NCI-H1048 (cell line): Measurements from ENCODE around the gene CALM1.

Source experiments
- DNase-seq: peaks from one replicate; lab custom pipeline; 2025; lab: John Stamatoyannopoulos, UW

The CALM1 gene

DNA sequence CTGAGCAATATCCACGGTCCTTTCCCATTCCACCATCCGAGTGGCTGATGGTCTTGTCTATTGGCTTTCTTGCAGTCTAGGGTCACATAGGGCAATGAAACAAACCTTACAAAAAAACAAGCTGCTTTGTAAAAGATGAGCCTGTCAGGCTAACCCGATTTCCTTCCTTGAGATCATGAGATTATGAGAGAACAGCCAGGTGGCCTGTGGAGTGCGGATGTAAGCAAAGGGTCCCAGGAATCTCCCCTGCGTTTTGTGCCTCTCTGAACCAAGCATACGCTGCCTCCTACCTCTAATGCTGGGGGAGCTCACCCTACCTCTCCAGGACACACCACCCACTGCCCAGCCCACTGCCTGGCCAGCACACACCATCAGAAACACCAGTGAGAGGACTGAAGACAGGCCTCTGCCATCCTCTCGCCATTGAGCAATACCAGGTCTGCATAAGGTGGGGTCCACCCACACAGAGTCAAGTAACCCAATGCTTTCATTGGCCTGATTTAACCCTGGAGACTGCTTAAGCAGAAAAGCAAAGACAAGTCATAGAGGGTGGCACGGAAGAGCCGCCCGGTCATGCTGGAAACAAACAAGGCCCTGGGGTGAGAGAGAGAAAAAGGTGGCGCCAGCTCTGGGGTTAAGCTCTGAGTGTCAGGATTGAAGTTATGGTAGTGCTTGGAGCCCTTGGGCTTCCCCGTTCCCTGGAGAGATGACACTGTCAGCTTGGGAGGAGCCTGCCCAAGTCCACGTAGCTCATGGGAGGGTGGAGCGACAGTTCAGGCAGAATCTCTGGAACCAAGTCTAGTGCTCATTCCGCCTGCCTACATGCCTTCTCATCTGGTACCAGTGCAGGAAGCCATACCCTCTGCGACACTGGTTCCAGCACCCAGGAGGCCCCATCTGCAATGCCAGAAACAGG lies 46.6 kb downstream of the CALM1 start:
- DNase-seq = no peak

DNA sequence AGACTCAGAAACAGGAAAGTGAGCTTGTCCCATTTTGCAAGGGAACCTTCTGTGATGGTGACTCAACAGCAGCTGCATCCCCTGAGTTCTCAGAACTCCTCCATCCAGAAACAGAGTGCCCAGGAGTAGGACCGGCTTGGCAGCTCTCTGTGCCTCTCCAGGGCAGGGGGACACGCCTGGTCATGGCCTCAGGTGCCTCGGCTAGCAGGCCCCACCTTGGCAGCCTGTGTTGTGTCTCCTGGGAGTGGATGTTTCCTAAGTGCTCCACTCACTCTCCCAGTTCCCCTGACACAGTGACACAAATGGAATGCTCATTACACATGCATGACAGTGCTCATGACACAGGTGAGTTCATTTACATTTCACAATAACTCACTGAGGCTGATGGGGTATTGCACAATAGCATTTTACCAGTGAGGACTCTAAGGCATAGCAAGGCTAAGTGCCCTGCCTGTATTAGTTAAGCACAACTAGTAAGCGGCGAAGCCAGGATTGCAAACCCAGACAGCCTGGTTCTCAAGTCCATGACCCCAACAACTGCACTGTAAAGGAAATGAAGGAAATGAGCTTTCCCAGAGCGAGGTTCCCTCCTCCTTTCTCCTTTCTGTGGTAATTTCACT lies 47.4 kb downstream of the CALM1 start:
- no peak for DNase-seq

DNA sequence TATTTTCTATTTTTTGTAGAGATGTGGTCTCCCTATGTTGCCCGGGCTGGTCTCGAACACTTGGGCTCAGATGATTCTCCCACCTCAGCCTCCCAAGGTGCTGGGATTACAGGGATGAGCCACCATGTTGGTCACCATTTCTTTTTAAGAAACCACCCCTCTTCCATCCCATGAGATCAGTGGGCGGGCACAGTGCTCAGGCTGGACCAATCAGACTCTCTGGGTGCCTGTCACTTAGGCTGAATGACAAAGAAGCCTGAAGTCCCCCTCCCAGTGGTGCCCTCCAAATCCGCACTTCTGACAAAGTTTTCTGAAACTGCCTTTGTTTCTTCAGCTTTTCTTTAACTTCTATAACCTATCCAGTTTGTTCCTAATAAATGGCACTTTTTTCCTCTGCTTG lies 48.2 kb downstream of the CALM1 start:
- DNase-seq = no peak

DNA sequence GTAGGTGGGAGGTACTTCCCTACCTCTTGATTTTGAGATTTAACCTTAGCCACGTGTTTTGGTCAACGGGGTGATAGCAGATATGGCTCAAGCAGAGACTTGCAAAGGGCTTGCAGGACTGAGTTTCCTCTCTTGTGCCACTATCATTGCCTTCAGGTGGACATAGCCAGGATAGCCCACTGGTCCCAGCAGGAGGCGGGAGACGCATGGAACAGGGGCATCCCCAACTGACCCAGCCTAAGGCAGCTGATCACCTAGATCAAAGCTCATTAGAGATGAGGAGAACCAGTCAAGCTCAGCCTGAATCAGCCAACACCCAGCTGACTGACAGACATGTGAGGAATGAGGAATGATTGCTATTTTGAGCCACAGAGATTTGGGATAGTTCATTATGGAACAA lies 49.6 kb downstream of the CALM1 start:
- no peak for DNase-seq

DNA sequence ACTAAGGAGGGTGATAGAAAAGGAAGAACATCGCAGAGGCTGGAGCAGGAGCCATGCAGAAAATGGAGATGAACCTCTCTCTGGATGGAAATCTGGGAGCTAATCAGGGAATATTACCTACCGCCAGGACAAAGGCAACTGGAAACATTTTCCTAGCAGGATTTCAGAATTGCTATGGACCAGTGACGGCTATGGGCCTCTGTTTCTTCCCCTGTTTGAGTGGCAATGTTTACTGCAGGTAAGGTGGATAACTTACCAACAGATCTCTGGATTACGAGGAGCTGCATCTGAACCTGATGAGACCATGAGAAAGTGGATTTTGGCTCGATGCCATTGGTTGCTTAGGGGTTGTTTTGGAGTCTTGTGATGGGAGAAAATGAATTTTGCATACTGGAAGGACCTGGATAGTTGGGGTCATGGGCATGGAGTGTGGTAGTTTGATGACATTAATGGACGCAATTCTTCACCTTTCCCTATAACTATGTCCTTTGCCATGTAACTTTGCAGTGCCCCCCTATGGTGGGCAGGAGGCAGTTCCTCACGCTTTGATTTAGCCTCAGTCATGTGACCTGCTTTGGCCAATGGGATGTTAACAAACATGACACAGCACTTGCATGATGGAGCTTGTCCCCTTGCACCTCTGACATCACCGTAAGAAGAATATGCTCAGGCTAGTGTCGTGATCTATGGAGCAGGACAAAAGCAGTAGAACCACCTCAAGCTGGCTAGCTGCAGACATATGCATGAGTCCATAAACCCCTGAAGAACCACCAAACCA lies 51.1 kb downstream of the CALM1 start:
- DNase-seq = no peak

- no peak for DNase-seq
These were observed 52.6 kb downstream of the CALM1 start for GRCh38 chr14:90449411-90449810.

DNA sequence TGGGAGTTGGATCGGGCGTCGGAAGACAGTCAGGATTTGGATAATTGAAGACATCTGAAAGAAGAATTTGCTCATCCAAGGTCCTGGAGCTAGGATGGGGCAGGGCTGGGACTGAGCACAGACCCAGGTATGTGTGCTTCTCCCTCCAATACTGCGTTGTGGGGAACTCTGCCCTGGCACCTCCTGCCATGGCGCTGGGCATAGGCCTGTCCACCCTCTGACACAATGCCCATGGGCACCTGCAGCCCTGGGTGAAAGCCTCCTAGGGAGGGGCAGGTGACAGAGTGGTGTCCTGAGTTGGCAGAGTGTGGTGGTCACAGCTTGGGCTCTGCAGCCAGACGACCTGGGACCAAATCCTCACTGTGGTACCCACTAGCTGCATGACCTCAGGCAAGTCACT lies 53.3 kb downstream of the CALM1 start:
- DNase-seq = no peak

DNA sequence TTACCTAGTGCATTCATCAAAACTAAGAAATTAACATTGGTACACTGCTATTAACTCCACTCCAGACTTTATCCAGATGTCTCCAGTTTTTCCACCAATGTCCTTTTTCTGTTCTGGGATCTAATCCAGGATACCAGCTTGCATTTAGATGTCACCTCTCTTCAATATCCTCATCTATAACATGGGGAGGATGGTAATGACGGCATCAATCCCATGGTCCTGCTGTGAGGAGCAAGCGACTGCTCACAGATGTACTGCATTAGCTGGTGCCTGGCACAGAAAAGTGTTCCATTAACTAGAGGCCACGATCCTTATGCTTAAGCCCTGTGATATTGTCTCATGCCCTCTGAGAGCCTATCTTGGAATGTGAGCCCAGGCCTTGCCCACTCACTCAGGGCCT lies 53.8 kb downstream of the CALM1 start:
- no peak for DNase-seq

- no peak for DNase-seq
These were observed 54.6 kb downstream of the CALM1 start for GRCh38 chr14:90451443-90451842.

DNA sequence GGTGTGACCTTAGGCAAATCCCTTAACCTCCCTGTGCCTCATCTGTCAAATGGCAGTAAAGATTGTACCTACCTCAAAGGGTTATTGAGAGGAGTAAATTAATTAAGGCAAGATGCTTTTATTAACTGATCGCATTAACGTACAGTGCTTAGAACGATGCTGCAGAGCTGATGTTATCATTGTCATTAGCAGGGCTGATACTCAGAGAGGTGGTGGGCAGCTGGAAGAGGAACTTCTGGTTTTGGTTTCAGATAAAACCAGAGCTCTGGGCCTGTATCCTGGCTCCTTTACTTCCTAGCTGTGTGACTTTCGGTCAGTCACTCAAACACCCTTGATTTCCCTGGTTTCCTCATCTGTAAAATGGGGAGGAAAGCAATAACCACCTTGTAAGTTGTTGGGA lies 55.1 kb downstream of the CALM1 start:
- no peak for DNase-seq

DNA sequence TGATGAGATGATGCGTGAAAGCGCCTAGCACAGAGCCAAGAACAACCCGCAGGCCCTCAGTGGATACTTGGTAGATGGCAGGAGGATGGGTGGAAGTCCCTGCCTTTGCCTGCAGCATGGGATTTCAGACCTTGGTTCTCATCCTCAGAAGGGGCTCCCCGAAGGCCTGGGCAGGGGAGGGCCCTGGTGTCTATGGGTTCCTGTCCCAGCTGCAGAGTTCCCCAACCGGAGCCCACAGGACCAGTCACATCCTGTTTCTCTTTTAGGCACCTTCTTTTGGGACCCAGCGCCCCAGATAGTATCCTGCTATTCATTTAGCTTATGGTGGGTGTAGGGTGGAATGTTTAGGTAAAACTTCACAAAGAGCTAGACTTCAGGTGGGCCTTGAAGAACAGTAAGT lies 55.5 kb downstream of the CALM1 start:
- no peak for DNase-seq

DNA sequence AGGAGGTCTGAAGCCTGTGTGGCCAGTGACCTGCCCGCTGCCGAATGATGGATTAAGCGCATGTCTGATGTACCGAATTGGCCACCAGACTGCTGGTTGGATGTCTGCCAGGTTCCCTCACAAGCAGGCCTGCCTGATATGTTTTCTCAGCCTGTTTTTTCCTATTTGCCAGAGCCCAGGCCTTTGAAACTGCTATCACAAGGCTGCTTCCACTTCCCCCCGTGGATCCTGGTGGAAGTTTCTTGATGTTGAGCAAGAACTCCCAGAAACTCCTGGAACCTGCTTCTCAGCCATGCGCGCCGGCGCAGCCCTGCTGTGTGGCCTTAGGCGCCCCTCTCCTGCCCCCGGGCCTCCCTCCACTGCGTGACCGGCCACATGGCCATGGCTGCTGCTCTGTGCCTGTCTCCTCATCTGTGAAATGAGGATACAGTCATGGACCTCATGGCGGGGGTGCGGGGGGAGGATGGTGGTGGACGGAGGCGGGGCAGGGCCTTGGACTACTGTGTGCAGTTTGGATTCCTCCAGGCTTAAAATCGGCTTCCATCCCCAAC lies 56.6 kb downstream of the CALM1 start:
- no peak for DNase-seq

GRCh38 chr14:90454041-90455000 lies 57.5 kb downstream of the CALM1 start:
- no peak for DNase-seq

- DNase-seq = no peak
These were observed 58.3 kb downstream of the CALM1 start for GRCh38 chr14:90455100-90455571.

- DNase-seq = no peak
These were observed 59.7 kb downstream of the CALM1 start for GRCh38 chr14:90456551-90456950.

DNA sequence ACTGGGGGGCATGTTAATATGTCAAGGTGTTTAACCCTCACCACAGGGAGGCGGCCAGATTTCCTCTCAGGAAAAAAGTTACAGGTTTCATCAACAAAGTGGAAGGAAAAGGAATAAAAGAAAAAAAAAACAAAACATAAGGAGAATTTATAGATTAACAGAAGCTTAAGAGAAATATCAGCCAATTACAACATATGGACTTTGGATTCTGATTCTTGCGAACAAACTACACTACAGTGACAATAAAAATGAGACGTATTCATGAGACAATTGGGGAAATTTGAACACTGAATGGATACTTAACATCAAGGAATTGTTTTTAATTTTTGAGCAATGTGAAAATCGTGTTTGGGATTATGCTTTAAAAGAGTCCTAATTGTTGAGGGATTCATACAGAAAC lies 60.4 kb downstream of the CALM1 start:
- DNase-seq = no peak
